ENCODE measurements around the gene SPINK5. TPM values are rescaled to one million over a fixed set of nuclear protein-coding genes. Genes with fewer than 3 reads are reported as not detected.

The SPINK5 gene
- total RNA-seq, 1 experiment from 2014 or later = 5.9 TPM

- TF ChIP-seq MAX (CRISPR knock-in tag; IDR thresholded peaks at IDR 0.05) (no peak), E2F5 (CRISPR knock-in tag; IDR thresholded peaks at IDR 0.05) (no peak), ZNF281 (CRISPR knock-in tag; IDR thresholded peaks at IDR 0.05) (no peak), ZNF671 (CRISPR knock-in tag; IDR thresholded peaks at IDR 0.05) (no peak), NFYB (CRISPR knock-in tag; conservative IDR thresholded peaks at IDR 0.05; ENCODE audit: low read depth) (no peak), JAZF1 (CRISPR knock-in tag; IDR thresholded peaks at IDR 0.05) (no peak), NR2C2 (CRISPR knock-in tag; IDR thresholded peaks at IDR 0.05) (no peak)
These were observed 49.5 kb downstream of the SPINK5 start (continued) for GRCh38 chr5:148113243-148113642.

GRCh38 chr5:148120317-148120716 is 56.5 kb downstream of the SPINK5 start:
- no peak overlapping the region for H3K27ac Mint-ChIP-seq
- no peak overlapping the region for H3K4me3 Mint-ChIP-seq
- ChIA-PET CTCF (interaction anchor here (0.6 kb wide), 1 partner anchor 177 kb away, joined by 3 read pairs; no protein-coding TSS in a partner anchor), POLR2A (no interaction called here)
- no peaks in the 10 kb centered on the region for H3K27me3 Mint-ChIP-seq (ENCODE audit: low read depth)
- H3K9me3 Mint-ChIP-seq = no peaks in the 10 kb centered on the region
- no peak for ATAC-seq
- no peaks in the 10 kb centered on the region for H3K4me1 Mint-ChIP-seq
- no peak for TF ChIP-seq CBFB (CRISPR knock-in tag; IDR thresholded peaks at IDR 0.05; ENCODE audit: low read depth)
- TF ChIP-seq ARID4B (CRISPR knock-in tag; IDR thresholded peaks at IDR 0.05; ENCODE audit: borderline replicate concordance) = no peak
- peak; percentile 83 for TF ChIP-seq GABPB1 (CRISPR knock-in tag; IDR thresholded peaks at IDR 0.05)
- TF ChIP-seq ZNF416 (CRISPR knock-in tag; IDR thresholded peaks at IDR 0.05) = no peak
- no peak for TF ChIP-seq MAX (CRISPR knock-in tag; IDR thresholded peaks at IDR 0.05)
- no peak for TF ChIP-seq FOXP1 (CRISPR knock-in tag; IDR thresholded peaks at IDR 0.05; ENCODE audit: borderline replicate concordance)
- no peak for TF ChIP-seq ATF6 (CRISPR knock-in tag; IDR thresholded peaks at IDR 0.05)
- no peak for TF ChIP-seq SOX15 (CRISPR knock-in tag; IDR thresholded peaks at IDR 0.05)
- no peak for TF ChIP-seq ZNF396 (CRISPR knock-in tag; IDR thresholded peaks at IDR 0.05; ENCODE audit: borderline replicate concordance)
- DNase-seq (ENCODE audit: low spot score) = no peak
- H3K36me3 Mint-ChIP-seq = peaks cover 25% of the 10 kb centered on the region

Measured in WTC11 (cell line).